Stimulated activated CD4-positive, alpha-beta T cell treated with anti-CD3 and anti-CD28 coated beads, Interleukin-15, amount 100 ng/mL, for 1 hour (primary cell): ENCODE results near the gene RAB43.
A peak's percentile ranks its signal among the peaks of the same experiment; 100 is the strongest.
"Not testable (repeated sequence)": the region's sequence is repeated elsewhere in the genome, so short reads cannot be mapped to it uniquely, and the experiment has no call there.

Experiments
- DNase-seq, 2 donors: peaks; one replicate each; pipeline ENCODE4 v3.0.0-alpha.2; 2020; ENCODE audit warnings: low read depth in 1 of 2, low spot score in 1 of 2

RAB43 gene

DNA sequence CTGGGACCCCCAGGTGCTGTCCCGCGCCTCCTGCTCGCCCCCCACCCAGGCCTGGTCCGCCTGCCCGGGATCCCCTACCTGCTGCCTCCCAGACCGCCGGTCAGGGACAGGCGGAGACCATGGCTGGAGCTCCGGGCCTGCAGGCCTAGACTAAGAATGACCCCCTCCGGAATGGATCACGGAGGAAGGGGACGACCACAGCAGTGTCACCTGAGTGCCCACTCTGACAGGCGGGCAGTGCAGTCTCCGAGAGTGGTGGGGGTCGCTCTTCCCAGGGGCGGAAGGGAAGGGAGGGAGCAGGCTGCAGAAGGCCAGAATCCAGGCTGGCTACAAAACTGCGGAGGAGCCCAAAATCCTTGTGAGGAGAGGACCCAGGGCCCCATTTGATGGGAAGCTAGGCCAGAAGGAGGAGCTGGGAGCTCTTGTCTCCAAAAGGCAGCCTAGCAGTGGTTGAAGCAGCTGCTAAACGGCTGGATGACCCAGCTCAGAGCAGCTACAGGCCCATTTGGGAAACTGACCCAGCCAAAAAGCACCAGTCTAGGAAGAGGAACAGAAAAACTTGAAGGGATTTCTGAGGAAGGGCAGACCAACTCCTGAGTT is 908 bp upstream of the RAB43 start:
- DNase-seq = no peak

- peak in 1 of 2 donors; percentile 35 for DNase-seq
Measured at GRCh38 chr3:129121016-129121791, 400 bp downstream of the RAB43 start.

DNA sequence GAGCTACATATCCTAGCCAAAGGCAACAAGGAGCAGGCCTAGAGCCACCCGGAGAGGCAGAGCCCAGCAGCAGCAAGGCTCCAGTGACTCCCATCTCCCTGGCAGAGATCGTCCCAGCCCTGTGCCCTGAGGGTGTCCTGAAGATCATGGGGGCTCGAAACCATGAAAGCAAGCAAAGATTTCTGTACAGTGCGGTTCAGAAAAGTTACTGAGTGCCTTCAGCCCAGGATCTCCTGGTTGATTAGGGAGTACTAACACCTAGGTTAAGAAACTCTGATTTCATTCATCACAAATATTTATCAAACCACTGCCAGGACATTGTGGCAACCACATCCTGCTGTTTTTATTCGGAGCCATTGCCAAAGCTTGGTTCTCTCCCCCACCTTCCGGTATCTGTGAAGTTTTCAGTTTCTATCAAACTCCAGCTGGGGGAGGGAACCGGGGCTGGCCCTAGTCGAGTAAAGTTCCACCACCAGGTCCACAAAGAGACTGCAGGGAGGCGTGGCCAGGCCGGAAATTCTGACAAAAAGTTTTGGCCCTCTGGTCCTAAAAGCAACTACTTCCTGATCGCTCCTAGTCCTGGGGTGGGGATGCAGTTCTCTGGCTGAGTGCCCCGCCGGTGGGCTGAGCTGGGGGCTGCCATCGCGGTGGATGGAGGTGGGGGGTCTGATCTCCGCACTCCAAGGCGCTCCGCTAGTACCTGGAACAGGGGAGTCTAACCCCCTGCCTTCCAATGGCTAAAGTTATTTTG is 1.2 kb downstream of the RAB43 start:
- DNase-seq = peak; percentile 73 to 75

GRCh38 chr3:129119365-129120100 is 2.1 kb downstream of the RAB43 start:
- no peak for DNase-seq

DNA sequence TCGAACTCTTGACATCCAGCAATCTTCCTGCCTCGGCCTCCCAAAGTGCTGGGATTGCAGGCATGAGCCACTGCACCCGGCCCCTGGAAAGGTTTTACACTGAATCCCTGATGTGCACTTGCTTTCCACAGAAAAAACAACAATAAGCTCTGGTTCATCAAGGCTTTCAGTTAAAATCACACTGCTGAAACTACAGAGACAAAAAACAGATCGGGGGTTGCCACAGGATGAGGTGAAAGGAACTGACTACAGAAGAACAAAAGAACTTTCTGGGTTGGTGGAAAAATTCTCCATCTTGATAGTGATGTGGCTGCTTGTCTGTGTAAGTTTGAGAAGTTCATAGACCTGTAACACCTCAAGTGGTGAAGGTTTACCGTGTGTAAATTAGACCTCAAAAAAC is 2.9 kb downstream of the RAB43 start:
- no peak for DNase-seq

DNA sequence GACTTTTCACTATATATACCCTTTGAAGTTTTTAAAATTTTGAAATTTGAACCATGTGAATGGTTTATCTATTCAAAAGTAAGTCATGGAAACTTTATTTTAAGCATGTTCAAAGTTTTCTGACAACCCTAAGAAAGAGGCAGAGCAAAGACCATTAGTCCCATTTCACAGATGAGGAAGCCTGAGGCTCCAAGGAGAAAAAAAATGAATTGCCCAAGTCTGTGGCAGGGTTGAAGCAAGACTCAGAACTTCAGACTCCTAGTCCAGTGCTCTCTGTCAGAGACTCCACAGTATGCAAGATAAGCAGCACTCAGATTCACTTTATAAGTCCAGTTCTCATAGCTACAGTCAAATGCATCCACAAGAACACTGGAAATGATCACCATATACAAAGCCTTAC is 4.5 kb downstream of the RAB43 start:
- DNase-seq = no peak

GRCh38 chr3:129116482-129116946 is 5.1 kb downstream of the RAB43 start:
- no peak for DNase-seq

DNA sequence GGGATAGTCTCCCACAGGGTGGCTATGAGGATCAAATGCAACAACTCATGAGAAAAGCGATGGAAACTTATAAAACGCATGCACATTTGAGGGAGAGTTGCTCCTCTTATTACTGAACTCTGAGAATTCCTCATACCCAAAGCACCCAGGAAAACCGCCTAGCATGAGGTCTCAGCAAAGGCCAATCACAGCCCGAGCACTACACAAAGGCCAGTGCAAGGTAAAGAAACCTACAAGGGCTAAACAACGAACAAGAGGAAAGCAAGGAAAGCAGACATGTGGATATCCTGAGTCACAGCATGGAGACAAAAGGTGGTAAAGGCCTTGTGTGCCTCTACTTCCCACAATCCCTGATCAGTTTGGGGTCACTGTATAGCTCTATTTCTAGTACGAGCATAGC is 7.1 kb downstream of the RAB43 start:
- DNase-seq = no peak

DNA sequence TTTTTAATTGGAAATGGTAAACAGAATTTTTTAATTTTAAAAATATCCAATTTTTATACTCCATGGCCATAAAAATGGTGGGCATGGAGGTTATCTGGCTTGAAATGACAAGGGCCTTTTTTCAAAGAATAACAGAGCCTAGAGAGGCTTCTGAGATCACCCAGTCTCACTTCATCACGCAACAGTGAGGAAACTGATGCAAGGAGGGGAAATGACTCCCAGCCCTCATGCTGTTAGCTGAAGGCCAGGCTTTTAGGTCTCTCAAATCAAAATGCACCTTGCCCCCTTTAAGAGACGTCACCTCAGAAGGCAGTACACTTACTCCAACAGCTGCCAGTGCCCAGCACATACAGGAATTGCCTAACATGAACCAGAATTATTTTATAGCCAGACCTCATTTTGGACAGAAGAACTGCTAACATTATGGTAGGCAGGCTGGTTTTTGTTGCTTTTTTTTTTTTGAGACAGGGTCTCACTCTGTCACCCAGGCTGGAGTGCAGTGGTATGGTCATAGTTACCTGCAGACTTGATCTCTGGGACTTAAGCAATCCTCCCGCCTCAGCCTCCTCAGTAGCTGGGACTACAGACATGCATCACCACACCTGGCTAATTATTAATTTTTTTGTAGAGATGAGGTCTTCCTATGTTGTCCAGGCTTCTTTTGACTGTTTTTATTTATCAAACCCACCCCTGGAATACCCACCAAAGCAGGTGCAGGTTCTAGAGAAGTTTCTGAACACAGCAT is 9.1 kb downstream of the RAB43 start:
- no peak for DNase-seq

DNA sequence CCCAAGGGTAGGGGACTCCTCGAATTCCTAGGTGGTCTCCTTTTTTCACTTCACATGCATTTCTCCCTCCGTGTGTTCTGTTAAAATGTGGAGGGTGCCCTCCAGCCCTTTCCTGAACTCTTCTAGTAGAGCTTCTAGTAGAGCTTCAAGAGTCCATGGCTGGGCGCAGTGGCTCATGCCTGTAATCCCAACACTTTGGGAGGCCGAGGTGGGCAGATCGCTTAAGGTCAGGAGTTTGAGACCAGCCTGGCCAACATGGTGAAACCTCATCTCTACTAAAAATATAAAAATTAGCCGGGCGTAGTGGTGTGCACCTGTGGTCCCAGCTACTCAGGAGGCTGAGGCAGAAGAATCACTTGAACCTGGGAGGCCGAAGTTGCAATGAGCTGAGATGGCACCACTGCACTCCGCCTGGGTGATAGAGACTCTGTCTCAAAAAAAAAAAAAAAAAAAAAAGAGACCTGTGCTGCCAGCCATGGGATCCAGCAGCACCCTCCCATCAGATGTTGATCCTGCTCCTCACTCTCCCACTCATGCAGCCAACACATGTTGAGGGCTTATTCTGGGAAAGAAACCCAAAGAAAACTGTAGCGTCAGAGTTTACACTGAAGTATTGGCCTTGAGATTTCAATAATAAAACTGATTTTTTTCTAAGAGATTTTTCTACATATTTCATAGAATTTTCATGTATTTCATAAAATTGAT is 10.4 kb downstream of the RAB43 start:
- DNase-seq = not testable (repeated sequence)

GRCh38 chr3:129107793-129108192 is 13.8 kb downstream of the RAB43 start:
- DNase-seq = no peak

DNA sequence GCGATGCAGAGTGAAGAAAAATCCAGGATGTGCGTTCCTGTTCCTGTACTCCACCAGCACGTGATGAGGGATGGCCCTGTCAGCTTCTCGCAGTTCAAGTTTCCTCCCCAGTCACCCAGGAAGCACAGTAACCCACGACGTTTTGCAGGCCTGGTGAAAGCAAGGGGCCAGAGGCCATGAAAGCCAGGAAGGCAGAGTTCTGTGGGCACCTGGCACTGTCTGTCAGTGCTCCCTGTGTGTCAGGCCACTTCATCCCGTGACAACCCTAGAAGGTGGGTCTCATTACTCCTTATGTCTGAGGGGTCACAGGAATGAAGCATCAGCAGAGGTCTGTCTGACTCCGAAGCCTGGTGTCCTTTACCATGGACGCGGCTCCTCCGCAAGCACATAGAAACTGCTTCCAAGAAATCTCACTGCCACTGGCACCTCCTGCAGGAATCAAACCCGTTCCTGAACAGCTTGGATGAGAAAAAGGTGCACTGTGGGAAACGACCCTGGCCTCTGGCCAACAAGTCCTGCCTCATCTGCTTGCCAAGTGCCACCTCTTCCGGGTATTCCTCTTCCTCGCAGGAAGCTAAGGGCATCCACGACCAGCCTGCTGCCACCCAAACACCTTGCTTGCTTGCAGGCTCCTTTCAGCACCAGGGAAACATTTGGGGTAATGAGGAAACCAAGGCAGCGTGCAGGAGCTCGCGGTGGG is 14.6 kb downstream of the RAB43 start:
- DNase-seq = no peak

DNA sequence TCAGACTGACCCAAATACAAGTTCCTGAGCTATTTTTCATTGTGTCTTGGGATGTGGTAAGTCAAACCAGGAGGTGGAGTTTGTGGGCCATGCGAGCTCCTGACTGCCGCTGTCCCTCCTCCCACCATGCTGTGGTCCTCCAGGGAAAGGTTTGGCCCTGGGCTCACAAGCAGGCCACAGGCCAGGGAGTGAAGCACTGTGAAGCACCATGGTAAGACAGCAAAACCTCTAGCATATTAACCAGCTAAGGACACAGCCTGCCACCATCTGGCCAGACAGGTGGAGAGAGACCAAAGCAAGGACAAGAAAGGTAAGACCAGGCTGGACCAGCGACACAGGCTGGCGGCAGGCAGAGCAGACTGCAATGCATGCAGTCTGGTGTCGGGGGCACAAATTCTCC is 15.3 kb downstream of the RAB43 start:
- DNase-seq = no peak

GRCh38 chr3:129105862-129106261 is 15.7 kb downstream of the RAB43 start:
- DNase-seq = no peak

DNA sequence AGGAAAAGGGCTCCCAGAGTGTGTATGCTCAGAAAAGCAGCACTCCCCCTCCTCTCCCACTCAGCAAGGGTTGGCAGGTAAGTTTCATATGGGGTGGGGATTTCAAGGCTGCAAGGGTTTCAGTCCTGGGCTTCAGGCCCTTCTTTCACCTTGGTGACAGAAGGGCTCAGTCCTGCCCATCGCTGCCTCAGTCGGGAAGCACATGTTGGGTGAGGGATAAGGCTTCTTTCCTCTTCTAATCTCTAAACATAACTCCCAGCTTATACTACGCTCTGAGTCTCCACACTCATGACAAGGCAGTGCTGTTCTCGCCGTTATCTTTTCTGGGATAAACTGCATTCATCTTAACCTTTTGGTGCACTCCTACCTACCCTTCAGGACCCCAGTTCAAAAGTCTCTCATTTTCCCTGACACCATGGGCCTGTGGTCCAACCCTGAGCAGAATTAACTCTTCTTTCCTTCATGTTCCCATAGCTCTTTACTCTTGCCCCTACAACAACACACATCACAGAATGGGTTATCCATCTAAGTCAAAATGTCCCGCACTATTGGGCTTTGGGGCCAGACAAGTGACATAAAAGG is 17.0 kb downstream of the RAB43 start:
- DNase-seq = no peak

DNA sequence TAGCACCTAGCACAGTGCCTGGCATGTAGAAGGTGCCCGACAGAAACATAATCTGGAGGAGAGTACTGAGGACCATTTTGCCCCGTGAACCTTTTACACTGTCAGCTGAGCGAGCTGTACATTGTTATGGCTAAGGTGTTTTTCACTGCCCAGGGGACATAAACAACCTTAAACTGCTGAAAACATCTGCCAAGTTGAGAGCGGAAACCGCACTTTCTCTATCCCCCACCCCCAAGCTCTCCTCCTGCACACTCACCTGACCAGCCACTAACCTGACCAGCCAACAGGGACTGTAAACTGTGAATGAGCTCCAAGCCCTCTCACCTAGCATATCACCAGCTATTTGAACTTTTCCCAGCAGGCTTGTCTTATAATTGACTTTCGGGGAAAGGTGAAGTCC is 17.6 kb downstream of the RAB43 start:
- no peak for DNase-seq

GRCh38 chr3:129103296-129103695 is 18.3 kb downstream of the RAB43 start:
- DNase-seq = no peak

DNA sequence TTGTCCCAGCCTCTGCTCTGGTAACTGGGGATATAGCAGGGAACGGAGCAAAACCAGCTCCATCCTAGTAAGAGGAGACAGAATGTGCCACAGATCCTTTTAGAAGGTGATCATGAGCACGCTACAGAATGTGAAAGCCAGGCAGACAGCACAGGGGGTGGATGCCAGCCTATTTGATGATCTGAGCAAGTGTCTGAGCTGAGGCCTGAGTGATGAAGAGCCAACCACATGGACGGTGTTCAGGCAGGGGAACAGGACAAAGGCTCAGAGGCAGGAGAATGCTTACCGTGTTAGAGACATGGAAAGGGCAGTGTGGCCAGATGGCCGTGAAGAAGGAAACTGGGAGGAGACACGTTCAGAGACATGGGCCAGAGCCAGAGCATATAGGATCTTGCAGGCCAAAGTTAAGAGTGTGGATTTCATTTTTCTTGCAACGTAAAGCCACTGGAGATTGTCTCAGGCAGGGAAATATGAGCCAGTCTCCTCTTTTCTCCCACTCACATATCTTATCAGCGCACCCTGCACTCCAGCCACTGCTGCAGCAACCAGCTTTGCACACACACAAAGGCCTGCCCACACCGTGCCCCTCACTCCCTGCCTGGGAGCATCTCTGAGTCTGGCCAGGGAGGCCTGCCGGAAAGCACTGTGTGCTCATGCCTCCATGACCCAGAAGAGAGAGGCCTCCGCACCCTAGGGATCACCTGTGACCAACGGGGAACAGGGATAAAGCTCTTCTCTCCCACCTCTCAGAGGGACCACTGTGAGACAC is 20.1 kb downstream of the RAB43 start:
- DNase-seq = no peak
